Astrocyte of the cerebellum (primary cell): ENCODE data around the gene PRODH.
"Not testable (repeated sequence)": the region's sequence is repeated elsewhere in the genome, so short reads cannot be mapped to it uniquely, and the experiment has no call there.

Source experiments
- DNase-seq: peaks from one replicate; pipeline ENCODE4 v3.0.0-alpha.2; 2011; ENCODE audit warnings: low read depth
- H3K4me3 ChIP-seq: 2 replicates; pipeline ENCODE4 v1.5.1; 2011; ENCODE audit warnings: mild to moderate bottlenecking, low read depth, low read length, moderate library complexity
- CTCF ChIP-seq: IDR thresholded peaks from 2 replicates; pipeline ENCODE4 v1.5.1; 2012; ENCODE audit warnings: low read length, low read depth, moderate library complexity, mild to moderate bottlenecking; ENCODE audit errors: missing control alignments
- in situ Hi-C: cut with HindIII; loops from 2 replicates; pipeline ENCODE4 v1.10.0; 2017; ENCODE audit warnings: low sequenced_read_pairs

PRODH gene

GRCh38 chr22:18927020-18927419 is 9.1 kb downstream of the PRODH start:
- no peak for DNase-seq
- in situ Hi-C loops = no loop called here
- H3K4me3 ChIP-seq = no peak overlapping the region
- no peak for TF ChIP-seq CTCF

DNA sequence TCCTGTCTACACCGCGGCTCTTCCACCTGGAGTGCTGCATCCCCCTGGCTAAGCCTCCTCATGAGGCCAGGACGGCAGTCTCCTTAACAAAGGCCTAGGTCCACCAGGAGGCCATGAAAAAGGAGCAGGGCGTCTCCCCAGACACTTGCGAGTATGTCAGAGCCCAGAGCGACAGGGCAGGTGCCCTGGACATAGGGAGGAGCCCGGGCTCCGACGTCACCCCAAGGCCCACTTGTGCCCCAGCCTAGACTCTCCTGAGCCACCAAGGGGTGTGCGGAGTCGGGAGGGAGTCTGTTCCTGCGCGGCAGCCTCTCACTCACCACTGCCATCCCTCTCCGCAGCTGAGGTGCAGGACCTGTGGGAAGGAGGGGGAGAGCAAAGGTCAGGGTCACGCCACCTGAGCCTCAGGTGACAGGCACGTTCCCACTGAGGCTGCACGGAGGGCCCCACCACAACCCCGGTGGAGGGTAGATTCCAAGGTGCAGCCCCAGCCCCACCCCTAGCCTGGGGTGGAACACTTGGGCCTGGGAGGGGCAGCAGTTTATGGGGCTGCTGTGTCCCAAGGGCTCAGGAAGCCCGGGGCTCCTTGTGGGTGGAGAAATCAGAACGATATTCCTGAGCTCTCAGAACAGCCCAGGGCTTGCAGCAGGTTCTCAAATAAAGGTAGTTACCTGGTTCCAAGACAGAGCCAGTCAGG is 10.6 kb downstream of the PRODH start:
- no peak overlapping the region for H3K4me3 ChIP-seq
- in situ Hi-C loops = no loop called here
- DNase-seq = no peak
- no peak for TF ChIP-seq CTCF

GRCh38 chr22:18920257-18920902 is 15.7 kb downstream of the PRODH start:
- in situ Hi-C loops, H3K4me3 ChIP-seq, DNase-seq: not testable (repeated sequence)

GRCh38 chr22:18917818-18918217 is 18.3 kb downstream of the PRODH start:
- DNase-seq, H3K4me3 ChIP-seq, in situ Hi-C loops: not testable (repeated sequence)

DNA sequence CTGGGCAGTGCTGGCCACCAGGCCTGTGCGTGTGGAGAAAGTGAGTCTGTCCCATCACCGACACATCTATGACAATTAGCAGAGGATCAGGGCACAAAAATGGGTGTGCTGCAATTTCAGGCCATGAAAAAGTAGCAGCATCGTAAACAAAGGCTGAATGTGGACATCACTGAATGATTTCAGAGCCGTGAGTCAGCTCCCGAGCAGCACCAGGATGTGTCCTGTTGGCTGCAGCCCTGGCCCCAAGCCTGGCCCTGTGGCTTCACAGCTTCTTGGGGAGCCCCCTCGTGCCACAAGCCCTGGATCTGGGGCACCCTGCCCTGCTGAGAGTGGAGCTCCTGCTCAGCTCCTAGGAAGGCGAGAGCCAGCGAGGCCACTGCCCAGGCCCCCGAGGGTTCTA is 20.5 kb downstream of the PRODH start:
- H3K4me3 ChIP-seq, in situ Hi-C loops, DNase-seq: not testable (repeated sequence)

- H3K4me3 ChIP-seq, in situ Hi-C loops, DNase-seq: not testable (repeated sequence)
Observed at GRCh38 chr22:18914558-18914957, 21.5 kb downstream of the PRODH start.

DNA sequence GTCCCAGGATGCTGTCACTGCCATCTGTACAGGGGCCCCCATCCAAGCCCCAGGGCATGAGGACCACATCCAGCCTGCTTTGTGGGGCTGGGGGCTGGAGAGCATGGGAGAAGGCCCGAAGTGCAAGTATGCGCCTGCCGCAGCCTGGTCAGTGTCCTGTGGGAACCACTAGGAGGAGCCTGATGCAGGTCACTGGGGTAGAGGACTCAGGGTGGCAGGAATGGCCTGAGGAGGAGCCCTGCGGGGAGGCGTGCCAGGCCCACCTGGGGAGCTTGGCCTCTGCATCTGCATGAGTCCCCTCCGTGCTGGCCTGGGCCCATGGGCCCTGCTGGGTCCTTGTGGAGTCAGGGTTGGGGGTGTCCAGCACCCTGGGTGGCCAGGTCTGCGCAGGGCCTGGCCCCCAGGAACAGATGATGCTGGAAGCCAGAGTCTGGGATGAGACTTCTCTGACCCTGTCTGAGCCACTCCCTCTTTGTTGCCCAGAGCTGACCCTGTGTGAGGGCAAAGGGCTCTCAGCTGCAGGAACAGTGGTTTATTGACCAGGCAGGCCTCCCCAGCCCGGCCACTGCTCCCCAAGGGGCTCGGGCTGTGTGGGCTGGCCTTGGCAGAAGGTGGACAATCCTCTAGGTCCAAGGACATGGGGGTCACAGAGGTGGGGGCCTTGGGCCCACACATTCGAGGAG is 23.7 kb downstream of the PRODH start:
- DNase-seq, H3K4me3 ChIP-seq, in situ Hi-C loops: not testable (repeated sequence)

- in situ Hi-C loops, H3K4me3 ChIP-seq, DNase-seq: not testable (repeated sequence)
Observed at GRCh38 chr22:18911535-18911934, 24.6 kb downstream of the PRODH start.

- in situ Hi-C loops = no loop called here
- no peak overlapping the region for H3K4me3 ChIP-seq
- no peak for TF ChIP-seq CTCF
- no peak for DNase-seq
Observed at GRCh38 chr22:18909556-18909955, 26.5 kb downstream of the PRODH start.

GRCh38 chr22:18906896-18907295 is 29.2 kb downstream of the PRODH start:
- in situ Hi-C loops = no loop called here
- no peak for DNase-seq
- TF ChIP-seq CTCF = no peak
- H3K4me3 ChIP-seq = no peak overlapping the region

GRCh38 chr22:18906410-18906745 is 29.7 kb downstream of the PRODH start:
- DNase-seq, H3K4me3 ChIP-seq, in situ Hi-C loops: not testable (repeated sequence)
